ENCODE results near the gene SIVA1. TPM values are rescaled to one million over a fixed set of nuclear protein-coding genes. Genes with fewer than 3 reads are reported as not detected.
"Not testable (repeated sequence)": the region's sequence is repeated elsewhere in the genome, so short reads cannot be mapped to it uniquely, and the experiment has no call there.

SIVA1 gene
- total RNA-seq, 1 donor from 2014 or later: 116 TPM

- no peak for DNase-seq (ENCODE audit: low spot score, unreplicated experiment)
- Mint-ChIP-seq H3K4me1 (ENCODE audit: low read depth) (peaks cover 15% of the 10 kb centered on the region), H3K36me3 (ENCODE audit: insufficient read depth) (peaks cover 1% of the 10 kb centered on the region), H3K9me3 (ENCODE audit: low read depth) (no peaks in the 10 kb centered on the region), H3K4me3 (ENCODE audit: low read depth) (no peak overlapping the region), H3K27me3 (no peaks in the 10 kb centered on the region), H3K27ac (no peak overlapping the region)
- no peak for TF ChIP-seq CTCF (IDR thresholded peaks at IDR 0.05; ENCODE audit: unreplicated experiment)
Observed at GRCh38 chr14:104750056-104750752, 2.7 kb upstream of the SIVA1 start.

GRCh38 chr14:104750753-104751057, 2.2 kb upstream of the SIVA1 start:
- not testable (repeated sequence) for DNase-seq (ENCODE audit: low spot score, unreplicated experiment); H3K4me3 Mint-ChIP-seq (ENCODE audit: low read depth); H3K9me3 Mint-ChIP-seq (ENCODE audit: low read depth); H3K27me3 Mint-ChIP-seq; H3K36me3 Mint-ChIP-seq (ENCODE audit: insufficient read depth); H3K27ac Mint-ChIP-seq
- peaks cover 16% of the 10 kb centered on the region for H3K4me1 Mint-ChIP-seq (ENCODE audit: low read depth)

- peak overlapping the region; percentile 77 for H3K4me3 Mint-ChIP-seq (ENCODE audit: low read depth)
- H3K9me3 Mint-ChIP-seq (ENCODE audit: low read depth): no peaks in the 10 kb centered on the region
- H3K27ac Mint-ChIP-seq: no peak overlapping the region
- H3K27me3 Mint-ChIP-seq: no peaks in the 10 kb centered on the region
- H3K4me1 Mint-ChIP-seq (ENCODE audit: low read depth): peaks cover 17% of the 10 kb centered on the region
- no peak for DNase-seq (ENCODE audit: low spot score, unreplicated experiment)
- H3K36me3 Mint-ChIP-seq (ENCODE audit: insufficient read depth): peaks cover 1% of the 10 kb centered on the region
- TF ChIP-seq CTCF (IDR thresholded peaks at IDR 0.05; ENCODE audit: unreplicated experiment): no peak
Observed at GRCh38 chr14:104751539-104752422, 1.2 kb upstream of the SIVA1 start.

- no peaks in the 10 kb centered on the region for H3K9me3 Mint-ChIP-seq (ENCODE audit: low read depth)
- peaks cover 17% of the 10 kb centered on the region for H3K4me1 Mint-ChIP-seq (ENCODE audit: low read depth)
- H3K27ac Mint-ChIP-seq: peak overlapping the region; percentile 97
- no peak for DNase-seq (ENCODE audit: low spot score, unreplicated experiment)
- peak overlapping the region; percentile 77 for H3K4me3 Mint-ChIP-seq (ENCODE audit: low read depth)
- H3K36me3 Mint-ChIP-seq (ENCODE audit: insufficient read depth): peaks cover 3% of the 10 kb centered on the region
- no peaks in the 10 kb centered on the region for H3K27me3 Mint-ChIP-seq
- TF ChIP-seq CTCF (IDR thresholded peaks at IDR 0.05; ENCODE audit: unreplicated experiment): no peak
Observed at GRCh38 chr14:104752423-104752734, 568 bp upstream of the SIVA1 start.

GRCh38 chr14:104753528-104754212, 723 bp downstream of the SIVA1 start:
- Mint-ChIP-seq H3K36me3 (ENCODE audit: insufficient read depth) (peaks cover 4% of the 10 kb centered on the region), H3K9me3 (ENCODE audit: low read depth) (no peaks in the 10 kb centered on the region), H3K27me3 (no peaks in the 10 kb centered on the region), H3K4me1 (ENCODE audit: low read depth) (peaks cover 17% of the 10 kb centered on the region), H3K4me3 (ENCODE audit: low read depth) (peak overlapping the region; percentile 77), H3K27ac (peak overlapping the region; percentile 92)
- no peak for DNase-seq (ENCODE audit: low spot score, unreplicated experiment)
- TF ChIP-seq CTCF (IDR thresholded peaks at IDR 0.05; ENCODE audit: unreplicated experiment): no peak

Data from progenitor cell of endocrine pancreas (in vitro differentiated cells).